Muscle of back (tissue), 13 donors: ENCODE results near the gene SEMA3F. TPM values are rescaled to one million over a fixed set of nuclear protein-coding genes. Genes with fewer than 3 reads are reported as not detected.

Experiments
- DNase-seq, 3 donors: peaks; one replicate each; pipeline versions ENCODE4 v3.0.0 to v3.0.0-alpha.2; 2013
- long read RNA-seq, 9 donors: transcript quantifications; one replicate each; lab custom pipeline, GENCODE V29; 2026
- polyA plus RNA-seq, 10 donors: library from polyadenylated mRNA; unstranded; fragments of 120-200 nt; gene quantifications; one replicate each; pipeline ENCODE4 v1.2.1, GENCODE V29; 2013; ENCODE audit not compliant: insufficient read length in 10 of 10

The SEMA3F gene
- 10 to 100 TPM in 9 of 10 donors, 1 to 10 TPM in 1; 9.5 to 38.2 (median 11.4) TPM for polyA plus RNA-seq
- long read RNA-seq, donor 1, partial matches to known transcripts, result 0 of 2 reads
- long read RNA-seq, donor 1, other reads (novel, unspliced or antisense), result 0 of 2 reads
- long read RNA-seq, donor 2, result 0 reads
- long read RNA-seq, donor 3, result 0 reads
- long read RNA-seq, donor 4, result 0 reads
- long read RNA-seq, donor 5, partial matches to known transcripts, result 0 of 1 reads
- long read RNA-seq, donor 5, other reads (novel, unspliced or antisense), result 0 of 1 reads
- long read RNA-seq, donor 6, result 0 reads
- long read RNA-seq, donor 7, result 0 reads
- long read RNA-seq, donor 8, partial matches to known transcripts, result 5 of 6 reads
- long read RNA-seq, donor 8, other reads (novel, unspliced or antisense), result 0 of 6 reads
- long read RNA-seq, donor 9, result 0 reads

GRCh38 chr3:50154840-50155490 is at the start of gene SEMA3F:
Gene SEMA3F (plus strand): TSS chr3:50155324. CDS start chr3:50159623, 4,299 bp downstream.
- peak in 2 of 3 donors; percentile 68 to 82 for DNase-seq

GRCh38 chr3:50111757-50112156 is 43.4 kb upstream of the SEMA3F start:
- DNase-seq, result no peak

- peak in 1 of 3 donors; percentile 28 for DNase-seq
Observed at GRCh38 chr3:50112462-50112861, 42.7 kb upstream of the SEMA3F start.

- DNase-seq, result no peak
Observed at GRCh38 chr3:50117120-50117519, 38.0 kb upstream of the SEMA3F start.

- DNase-seq, result no peak
Observed at GRCh38 chr3:50118237-50118636, 36.9 kb upstream of the SEMA3F start.

- no peak for DNase-seq
Observed at GRCh38 chr3:50119786-50120185, 35.3 kb upstream of the SEMA3F start.

- peak in 1 of 3 donors; percentile 32 for DNase-seq
Observed at GRCh38 chr3:50120364-50121071, 34.6 kb upstream of the SEMA3F start.

GRCh38 chr3:50121072-50122032 is 33.8 kb upstream of the SEMA3F start:
- peak; percentile 70 to 90 (median 87) for DNase-seq

- DNase-seq, result peak in 1 of 3 donors; percentile 33
Observed at GRCh38 chr3:50122071-50122470, 33.1 kb upstream of the SEMA3F start.

GRCh38 chr3:50122661-50123391 is 32.3 kb upstream of the SEMA3F start:
- DNase-seq, result no peak

- no peak for DNase-seq
Observed at GRCh38 chr3:50123394-50124051, 31.6 kb upstream of the SEMA3F start.

GRCh38 chr3:50124052-50124799 is 30.9 kb upstream of the SEMA3F start:
- DNase-seq, result peak in 1 of 3 donors; percentile 61

GRCh38 chr3:50124800-50125178 is 30.3 kb upstream of the SEMA3F start:
- peak in 2 of 3 donors; percentile 38 to 75 for DNase-seq

GRCh38 chr3:50125541-50126286 is 29.4 kb upstream of the SEMA3F start:
- DNase-seq, result no peak

- peak in 1 of 3 donors; percentile 45 for DNase-seq
Observed at GRCh38 chr3:50126287-50127211, 28.6 kb upstream of the SEMA3F start.

GRCh38 chr3:50127251-50127691 is 27.9 kb upstream of the SEMA3F start:
- DNase-seq, result no peak

GRCh38 chr3:50128001-50128400 is 27.1 kb upstream of the SEMA3F start:
- no peak for DNase-seq
